Measurements from ENCODE around the gene GPRASP3. TPM values are rescaled to one million over a fixed set of nuclear protein-coding genes. Genes with fewer than 3 reads are reported as not detected.

GPRASP3 gene
- total and polyA plus RNA-seq, 2 of the 4 experiments (the other 2 are of a cell fraction): 2.2 to 8.1 TPM

DNA sequence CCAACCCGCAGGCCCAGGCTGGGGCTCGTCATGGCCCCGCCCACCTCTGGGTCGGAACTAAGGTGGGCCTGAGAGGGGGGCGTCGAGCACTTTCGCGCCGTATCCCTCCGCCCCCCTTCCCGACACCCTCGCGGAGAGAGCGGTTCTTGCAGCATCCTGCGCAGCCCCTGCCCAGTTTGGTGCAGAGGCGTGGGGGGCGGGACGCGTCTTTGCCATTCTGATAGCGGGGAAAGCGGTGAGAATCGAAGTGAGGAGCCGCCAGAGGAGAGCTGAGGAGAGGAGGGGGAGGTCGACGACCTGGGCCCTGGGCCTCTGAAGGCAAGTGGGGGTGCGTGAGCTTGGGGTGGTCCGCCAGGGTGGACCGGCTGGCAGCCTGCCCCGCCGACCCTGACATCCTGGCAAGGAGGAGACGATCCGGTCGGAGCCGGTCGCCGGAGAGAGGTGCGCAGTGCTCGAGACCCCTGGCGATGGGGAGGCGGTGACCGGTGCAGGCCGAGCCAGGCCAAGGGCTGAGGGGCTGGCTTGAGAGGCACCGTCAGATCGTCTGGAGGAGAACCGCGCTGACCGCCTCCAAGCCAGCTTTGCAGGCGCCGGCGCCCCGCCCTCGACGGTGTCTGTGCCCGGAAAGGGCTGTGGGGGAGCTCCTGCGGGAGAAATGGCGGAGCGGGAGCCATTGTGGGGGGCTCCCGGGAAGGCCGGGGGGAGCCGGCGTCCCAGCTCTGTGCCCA is 25.5 kb downstream of the GPRASP3 start:
- no peak overlapping the region for H3K23ac ChIP-seq (ENCODE audit: low read depth, low read length)
- ATAC-seq (ENCODE audit: low read depth) (peak; percentile 86), DNase-seq (no peak)
- H3K14ac ChIP-seq (replicated peaks; ENCODE audit: low read depth, low read length): no peak overlapping the region; the same call in 1 of the 2 replicates
- no TSS peak for BruUV-seq (replicated peaks)
- H2AK9ac ChIP-seq (replicated peaks; ENCODE audit: low read depth, low read length, poor library complexity): no peak overlapping the region
- H4K8ac ChIP-seq (ENCODE audit: low read depth in 2 of 2, low read length in 2 of 2): peak overlapping the region; percentile 56 to 69; a peak in 2 of 4 replicates
- H3K9ac ChIP-seq (ENCODE audit: low read depth, low read length): peak overlapping the region; percentile 55
- H3K79me1 ChIP-seq (ENCODE audit: low read depth in 1 of 2, low read length in 2 of 2): no peaks in the 10 kb centered on the region
- in situ Hi-C loops (cut with MboI; ENCODE audit: low sequenced_read_pairs) (no loop called here), dilution Hi-C loops (cut with HindIII; ENCODE audit: low sequenced_read_pairs, unreplicated experiment) (no loop called here), intact Hi-C loops (cut with micrococcal nuclease) (no loop called here)
- H2AFZ ChIP-seq (replicated peaks; ENCODE audit: low read length, poor library complexity): peak overlapping the region; percentile 92
- 0 out of 2 replicates have a peak, but pooled peaks cover 4% of the 10 kb centered on the region for H3K9me1 ChIP-seq (ENCODE audit: insufficient read depth, low read length)
- H3K18ac ChIP-seq (ENCODE audit: low read depth, low read length): no peak overlapping the region
- ChIA-PET CTCF (no interaction called here), POLR2A (ENCODE audit: unreplicated experiment) (no interaction called here)
- no peak overlapping the region for H2BK15ac ChIP-seq (ENCODE audit: low read depth, low read length)
- no peak overlapping the region for H4K91ac ChIP-seq (ENCODE audit: insufficient read depth, low read depth, low read length)
- H2BK20ac ChIP-seq (ENCODE audit: low read depth, low read length): no peak overlapping the region
- H3K9me3 ChIP-seq (ENCODE audit: control insufficient read depth, insufficient read depth, low read length): no peaks in the 10 kb centered on the region
- H3K27me3 ChIP-seq (ENCODE audit: control insufficient read depth, insufficient read depth, low read length): no peaks in the 10 kb centered on the region; the same call in 1 of the 2 replicates
- no peak overlapping the region for H3K56ac ChIP-seq (ENCODE audit: extremely low read depth, insufficient read depth, low read length)
- peak overlapping the region; percentile 7; the same call in 1 of the 2 replicates for H3K27ac ChIP-seq (ENCODE audit: insufficient read depth, low read length)
- peak overlapping the region; percentile 61 for H3K4me3 ChIP-seq (ENCODE audit: insufficient read depth, low read depth, low read length)
- H2BK5ac ChIP-seq (ENCODE audit: low read depth, low read length, poor library complexity, severe bottlenecking): no peak overlapping the region
- H4K5ac ChIP-seq (ENCODE audit: low read depth, low read length): no peak overlapping the region
- H2BK120ac ChIP-seq (ENCODE audit: low read depth, low read length): no peak overlapping the region
- no peaks in the 10 kb centered on the region for H3K36me3 ChIP-seq (ENCODE audit: control insufficient read depth, insufficient read depth, low read length)
- WGBS, 2 experiments (ENCODE audit: extremely low coverage in 2 of 2, insufficient read length in 1 of 2): 32% methylated on average over 16 of the region's 61 CpGs; no CpG with 5 or more reads in 1 of the 2 experiments
- H4K20me1 ChIP-seq (ENCODE audit: insufficient read depth, low read length): no peaks in the 10 kb centered on the region
- peak overlapping the region; percentile 83 for H3K4me2 ChIP-seq (ENCODE audit: low read depth, low read length)
- H2AK5ac ChIP-seq (ENCODE audit: low read depth, low read length): no peak overlapping the region
- H3K4ac ChIP-seq (ENCODE audit: low read depth, low read length): peak overlapping the region; percentile 22; the same call in 1 of the 2 replicates
- H3K4me1 ChIP-seq (ENCODE audit: control insufficient read depth, insufficient read depth, low read length): no peaks in the 10 kb centered on the region
- TF ChIP-seq RCOR1 (IDR thresholded peaks at IDR 0.05; ENCODE audit: insufficient replicate concordance, low read length) (no peak), MAZ (IDR thresholded peaks at IDR 0.05; ENCODE audit: borderline replicate concordance, low read depth, low read length) (no peak), CHD1 (IDR thresholded peaks at IDR 0.05; ENCODE audit: low read depth, low read length) (no peak), USF2 (IDR thresholded peaks at IDR 0.05; ENCODE audit: low read depth, low read length) (no peak), RAD21 (IDR thresholded peaks at IDR 0.05; ENCODE audit: low read length) (no peak), POLR2A (IDR thresholded peaks at IDR 0.05; ENCODE audit: low read depth, low read length) (no peak), FOS (IDR thresholded peaks at IDR 0.05; ENCODE audit: low read depth, low read length) (no peak), MAFK (IDR thresholded peaks at IDR 0.05; ENCODE audit: low read depth, low read length) (no peak), BHLHE40 (IDR thresholded peaks at IDR 0.05; ENCODE audit: low read depth, low read length) (no peak), CEBPB (IDR thresholded peaks at IDR 0.05; ENCODE audit: low read depth, low read length) (no peak), RFX5 (IDR thresholded peaks at IDR 0.05; ENCODE audit: low read depth, low read length) (no peak), NFE2L2 (IDR thresholded peaks at IDR 0.05; ENCODE audit: low read depth, low read length) (no peak), MXI1 (IDR thresholded peaks at IDR 0.05; ENCODE audit: borderline replicate concordance, low read depth, low read length) (no peak)
- TF ChIP-seq, protein P1, sequence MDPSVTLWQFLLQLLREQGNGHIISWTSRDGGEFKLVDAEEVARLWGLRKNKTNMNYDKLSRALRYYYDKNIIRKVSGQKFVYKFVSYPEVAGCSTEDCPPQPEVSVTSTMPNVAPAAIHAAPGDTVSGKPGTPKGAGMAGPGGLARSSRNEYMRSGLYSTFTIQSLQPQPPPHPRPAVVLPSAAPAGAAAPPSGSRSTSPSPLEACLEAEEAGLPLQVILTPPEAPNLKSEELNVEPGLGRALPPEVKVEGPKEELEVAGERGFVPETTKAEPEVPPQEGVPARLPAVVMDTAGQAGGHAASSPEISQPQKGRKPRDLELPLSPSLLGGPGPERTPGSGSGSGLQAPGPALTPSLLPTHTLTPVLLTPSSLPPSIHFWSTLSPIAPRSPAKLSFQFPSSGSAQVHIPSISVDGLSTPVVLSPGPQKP (IDR thresholded peaks at IDR 0.05; ENCODE audit: borderline replicate concordance, low read depth, low read length): no peak
- TF ChIP-seq, protein P2, sequence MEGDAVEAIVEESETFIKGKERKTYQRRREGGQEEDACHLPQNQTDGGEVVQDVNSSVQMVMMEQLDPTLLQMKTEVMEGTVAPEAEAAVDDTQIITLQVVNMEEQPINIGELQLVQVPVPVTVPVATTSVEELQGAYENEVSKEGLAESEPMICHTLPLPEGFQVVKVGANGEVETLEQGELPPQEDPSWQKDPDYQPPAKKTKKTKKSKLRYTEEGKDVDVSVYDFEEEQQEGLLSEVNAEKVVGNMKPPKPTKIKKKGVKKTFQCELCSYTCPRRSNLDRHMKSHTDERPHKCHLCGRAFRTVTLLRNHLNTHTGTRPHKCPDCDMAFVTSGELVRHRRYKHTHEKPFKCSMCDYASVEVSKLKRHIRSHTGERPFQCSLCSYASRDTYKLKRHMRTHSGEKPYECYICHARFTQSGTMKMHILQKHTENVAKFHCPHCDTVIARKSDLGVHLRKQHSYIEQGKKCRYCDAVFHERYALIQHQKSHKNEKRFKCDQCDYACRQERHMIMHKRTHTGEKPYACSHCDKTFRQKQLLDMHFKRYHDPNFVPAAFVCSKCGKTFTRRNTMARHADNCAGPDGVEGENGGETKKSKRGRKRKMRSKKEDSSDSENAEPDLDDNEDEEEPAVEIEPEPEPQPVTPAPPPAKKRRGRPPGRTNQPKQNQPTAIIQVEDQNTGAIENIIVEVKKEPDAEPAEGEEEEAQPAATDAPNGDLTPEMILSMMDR (conservative IDR thresholded peaks at IDR 0.05; ENCODE audit: low read depth, low read length): no peak
